ENCODE data around the gene ZNF333. TPM values are rescaled to one million over a fixed set of nuclear protein-coding genes. Genes with fewer than 3 reads are reported as not detected.
A peak's percentile ranks its signal among the peaks of the same experiment; 100 is the strongest.

ZNF333 gene
- total and polyA plus RNA-seq, 2 of the 4 experiments (the other 2 are of a cell fraction), result 9.8 to 15.1 TPM

DNA sequence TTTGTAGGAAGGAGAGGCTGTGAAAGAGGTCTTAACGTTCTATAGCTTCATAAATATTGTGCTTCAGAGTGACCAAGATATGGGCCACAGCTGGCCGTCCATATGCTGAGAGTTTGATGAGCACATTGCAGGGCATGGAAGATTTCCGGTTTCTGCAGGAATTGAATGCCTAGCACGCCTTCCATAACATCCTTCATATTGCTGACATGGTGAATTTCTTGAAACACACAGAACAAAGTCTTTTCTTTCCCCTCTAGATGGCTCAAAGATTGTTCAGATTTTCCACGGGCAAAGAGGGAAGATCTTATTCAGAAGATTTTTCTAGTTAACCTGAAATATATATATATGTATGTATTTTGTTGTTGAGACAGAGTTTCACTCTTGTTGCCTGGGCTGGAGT lies 46.1 kb downstream of the ZNF333 start:
- Histone ChIP-seq H2BK120ac (ENCODE audit: low read depth, low read length) (no peak overlapping the region), H3K18ac (ENCODE audit: low read depth, low read length) (no peak overlapping the region), H3K23ac (ENCODE audit: low read depth, low read length) (no peak overlapping the region), H3K56ac (ENCODE audit: extremely low read depth, insufficient read depth, low read length) (no peak overlapping the region), H3K79me1 (ENCODE audit: low read depth in 1 of 2, low read length in 2 of 2) (no peaks in the 10 kb centered on the region), H4K5ac (ENCODE audit: low read depth, low read length) (no peak overlapping the region), H2BK15ac (ENCODE audit: low read depth, low read length) (no peak overlapping the region), H2BK20ac (ENCODE audit: low read depth, low read length) (no peak overlapping the region), H4K8ac (ENCODE audit: low read depth in 2 of 2, low read length in 2 of 2) (no peak overlapping the region), H2BK5ac (ENCODE audit: low read depth, low read length, poor library complexity, severe bottlenecking) (no peak overlapping the region), H2AK9ac (replicated peaks; ENCODE audit: low read depth, low read length, poor library complexity) (no peak overlapping the region), H3K9me3 (ENCODE audit: control insufficient read depth, insufficient read depth, low read length) (peaks cover 2% of the 10 kb centered on the region; the same call in 1 of the 2 replicates), H3K4me3 (ENCODE audit: insufficient read depth, low read depth, low read length) (no peak overlapping the region), H3K4me1 (ENCODE audit: control insufficient read depth, insufficient read depth, low read length) (no peaks in the 10 kb centered on the region), H3K27me3 (ENCODE audit: control insufficient read depth, insufficient read depth, low read length) (no peaks in the 10 kb centered on the region), H3K4ac (ENCODE audit: low read depth, low read length) (no peak overlapping the region), H3K9me1 (ENCODE audit: insufficient read depth, low read length) (no peaks in the 10 kb centered on the region), H4K20me1 (ENCODE audit: insufficient read depth, low read length) (no peaks in the 10 kb centered on the region), H2AFZ (replicated peaks; ENCODE audit: low read length, poor library complexity) (no peak overlapping the region), H2AK5ac (ENCODE audit: low read depth, low read length) (no peak overlapping the region), H3K36me3 (ENCODE audit: control insufficient read depth, insufficient read depth, low read length) (no peaks in the 10 kb centered on the region), H3K9ac (ENCODE audit: low read depth, low read length) (no peak overlapping the region), H4K91ac (ENCODE audit: insufficient read depth, low read depth, low read length) (no peak overlapping the region), H3K27ac (ENCODE audit: insufficient read depth, low read length) (no peak overlapping the region), H3K4me2 (ENCODE audit: low read depth, low read length) (no peak overlapping the region), H3K14ac (replicated peaks; ENCODE audit: low read depth, low read length) (no peak overlapping the region)
- ChIA-PET POLR2A (ENCODE audit: unreplicated experiment) (no interaction called here), CTCF (no interaction called here)
- in situ Hi-C loops (cut with MboI; ENCODE audit: low sequenced_read_pairs) (no loop called here), intact Hi-C loops (cut with micrococcal nuclease) (no loop called here), dilution Hi-C loops (cut with HindIII; ENCODE audit: low sequenced_read_pairs, unreplicated experiment) (no loop called here)
- no peak for ATAC-seq (ENCODE audit: low read depth)
- 38% methylated on average over 2 of the region's 5 CpGs; no CpG with 5 or more reads in 1 of the 2 experiments for WGBS, 2 experiments (ENCODE audit: extremely low coverage in 2 of 2, insufficient read length in 1 of 2)
- no peak for TF ChIP-seq CEBPB (IDR thresholded peaks at IDR 0.05; ENCODE audit: low read depth, low read length)
- TF ChIP-seq RAD21 (IDR thresholded peaks at IDR 0.05; ENCODE audit: low read length), result no peak
- no peak for TF ChIP-seq RFX5 (IDR thresholded peaks at IDR 0.05; ENCODE audit: low read depth, low read length)
- TF ChIP-seq BHLHE40 (IDR thresholded peaks at IDR 0.05; ENCODE audit: low read depth, low read length), result no peak
- TF ChIP-seq POLR2A (IDR thresholded peaks at IDR 0.05; ENCODE audit: low read depth, low read length), result no peak
- peak; percentile 68 for TF ChIP-seq MAFK (IDR thresholded peaks at IDR 0.05; ENCODE audit: low read depth, low read length)
- no TSS peak for BruUV-seq (replicated peaks)
- DNase-seq, result no peak

Measured in IMR-90 (cell line).